ENCODE results near the gene CTXND1. TPM values are rescaled to one million over a fixed set of nuclear protein-coding genes. Genes with fewer than 3 reads are reported as not detected.

Gene CTXND1
- total RNA-seq, 4 donors from 2014 or later = 0.07 to 0.09 TPM; not detected in 2

DNA sequence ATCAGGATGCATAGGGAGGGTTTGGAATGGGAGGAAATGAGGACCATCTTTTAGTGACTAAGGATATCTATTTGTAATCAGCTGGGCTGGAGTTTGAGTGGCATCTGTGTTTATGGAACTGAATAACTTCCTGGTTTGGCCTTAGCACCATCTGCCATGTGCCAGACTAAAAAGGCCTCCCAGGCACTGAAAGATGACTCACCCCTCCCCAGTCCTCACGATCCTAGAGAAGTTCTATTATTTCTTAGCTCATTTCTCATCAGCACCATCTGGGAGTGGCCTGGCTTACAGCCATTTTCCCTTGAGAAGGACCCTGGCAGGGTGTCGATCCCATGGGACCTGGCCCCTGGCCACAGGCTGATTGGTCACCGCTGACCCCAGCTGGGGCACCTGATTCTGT lies 23.9 kb upstream of the CTXND1 start:
- intact Hi-C loops (cut with DNase I; ENCODE audit: low total_unique reads) = no loop called here
- no peak for DNase-seq
- H3K4me3 ChIP-seq = no peak overlapping the region
- no peaks in the 10 kb centered on the region for H3K9me3 ChIP-seq
- H3K4me1 ChIP-seq = no peaks in the 10 kb centered on the region
- H3K36me3 ChIP-seq = no peaks in the 10 kb centered on the region
- H3K27ac ChIP-seq = no peak overlapping the region
- TF ChIP-seq, protein P1, sequence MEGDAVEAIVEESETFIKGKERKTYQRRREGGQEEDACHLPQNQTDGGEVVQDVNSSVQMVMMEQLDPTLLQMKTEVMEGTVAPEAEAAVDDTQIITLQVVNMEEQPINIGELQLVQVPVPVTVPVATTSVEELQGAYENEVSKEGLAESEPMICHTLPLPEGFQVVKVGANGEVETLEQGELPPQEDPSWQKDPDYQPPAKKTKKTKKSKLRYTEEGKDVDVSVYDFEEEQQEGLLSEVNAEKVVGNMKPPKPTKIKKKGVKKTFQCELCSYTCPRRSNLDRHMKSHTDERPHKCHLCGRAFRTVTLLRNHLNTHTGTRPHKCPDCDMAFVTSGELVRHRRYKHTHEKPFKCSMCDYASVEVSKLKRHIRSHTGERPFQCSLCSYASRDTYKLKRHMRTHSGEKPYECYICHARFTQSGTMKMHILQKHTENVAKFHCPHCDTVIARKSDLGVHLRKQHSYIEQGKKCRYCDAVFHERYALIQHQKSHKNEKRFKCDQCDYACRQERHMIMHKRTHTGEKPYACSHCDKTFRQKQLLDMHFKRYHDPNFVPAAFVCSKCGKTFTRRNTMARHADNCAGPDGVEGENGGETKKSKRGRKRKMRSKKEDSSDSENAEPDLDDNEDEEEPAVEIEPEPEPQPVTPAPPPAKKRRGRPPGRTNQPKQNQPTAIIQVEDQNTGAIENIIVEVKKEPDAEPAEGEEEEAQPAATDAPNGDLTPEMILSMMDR (IDR thresholded peaks at IDR 0.05) = no peak
- TF ChIP-seq POLR2A (IDR thresholded peaks at IDR 0.05) = no peak
- H3K27me3 ChIP-seq = no peaks in the 10 kb centered on the region

DNA sequence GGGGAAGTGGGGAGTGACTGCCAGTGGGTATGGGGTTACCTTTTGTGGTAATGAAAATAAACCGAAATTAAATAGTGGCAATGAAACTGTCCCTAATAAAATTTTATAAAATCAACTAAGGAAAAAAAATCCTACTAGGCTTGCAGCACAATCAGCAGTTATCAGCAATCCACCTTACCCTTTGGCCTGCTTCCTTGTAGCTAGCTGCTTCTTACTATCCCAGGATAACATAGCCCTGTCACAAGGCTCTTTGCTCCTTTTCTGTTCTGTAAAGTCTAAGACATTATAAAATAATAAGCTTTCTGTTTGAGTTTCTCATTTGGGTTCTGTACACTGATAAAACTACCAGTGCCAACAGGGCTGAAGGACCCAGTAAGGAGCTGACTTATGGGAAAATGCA lies 23.0 kb upstream of the CTXND1 start:
- H3K4me3 ChIP-seq = no peak overlapping the region
- TF ChIP-seq, protein P1 (IDR thresholded peaks at IDR 0.05) = no peak
- H3K27ac ChIP-seq = no peak overlapping the region
- no peak for DNase-seq
- H3K36me3 ChIP-seq = no peaks in the 10 kb centered on the region
- no peaks in the 10 kb centered on the region for H3K27me3 ChIP-seq
- H3K9me3 ChIP-seq = no peaks in the 10 kb centered on the region
- no peaks in the 10 kb centered on the region for H3K4me1 ChIP-seq
- intact Hi-C loops (cut with DNase I; ENCODE audit: low total_unique reads) = no loop called here

DNA sequence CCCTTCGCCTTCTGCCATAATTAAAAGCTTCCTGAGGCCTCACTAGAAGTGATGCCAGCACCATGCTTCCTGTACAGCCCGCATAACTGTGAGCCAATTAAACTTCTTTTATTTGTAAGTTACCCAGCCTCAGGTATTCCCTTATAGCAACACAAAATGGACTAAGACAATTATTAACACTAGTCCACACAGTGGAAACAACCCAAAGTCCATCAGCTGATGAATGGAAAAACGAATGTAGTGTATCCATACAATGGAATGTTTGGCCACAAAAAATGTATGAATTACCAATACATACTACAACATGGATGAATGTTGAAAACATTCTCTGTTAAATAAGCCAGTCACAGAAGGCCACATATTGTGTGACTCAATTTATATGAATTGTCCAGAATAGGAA lies 22.5 kb upstream of the CTXND1 start:
- intact Hi-C loops (cut with DNase I; ENCODE audit: low total_unique reads) = no loop called here
- Histone ChIP-seq H3K4me1 (no peaks in the 10 kb centered on the region), H3K27me3 (no peaks in the 10 kb centered on the region), H3K4me3 (no peak overlapping the region), H3K36me3 (no peaks in the 10 kb centered on the region), H3K9me3 (no peaks in the 10 kb centered on the region), H3K27ac (no peak overlapping the region)
- no peak for DNase-seq
- TF ChIP-seq, protein P1 (IDR thresholded peaks at IDR 0.05) = no peak
- TF ChIP-seq POLR2A (IDR thresholded peaks at IDR 0.05) = no peak

DNA sequence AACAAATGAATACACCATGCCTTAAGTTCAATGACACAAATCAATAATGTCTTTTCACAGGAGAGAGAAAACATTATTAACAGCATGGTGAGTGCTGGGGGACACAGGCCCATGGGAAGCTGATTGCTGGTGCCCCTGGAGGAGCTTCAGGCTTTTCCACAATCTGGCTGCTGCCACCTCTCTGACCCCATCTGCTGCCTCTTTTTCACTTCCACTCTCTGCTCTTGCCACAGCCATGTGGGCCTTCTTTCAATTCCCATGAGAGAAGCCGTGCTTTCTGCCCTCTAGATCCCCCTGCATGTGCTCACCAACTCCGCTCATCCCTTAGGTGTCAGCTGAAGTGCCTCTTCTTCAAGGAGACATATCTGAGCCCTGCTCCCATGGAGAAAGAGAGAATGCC lies 21.0 kb upstream of the CTXND1 start:
- Histone ChIP-seq H3K4me3 (no peak overlapping the region), H3K4me1 (no peaks in the 10 kb centered on the region), H3K9me3 (no peaks in the 10 kb centered on the region), H3K27ac (no peak overlapping the region), H3K27me3 (no peaks in the 10 kb centered on the region), H3K36me3 (no peaks in the 10 kb centered on the region)
- no peak for DNase-seq
- TF ChIP-seq, protein P1 (IDR thresholded peaks at IDR 0.05) = no peak
- TF ChIP-seq POLR2A (IDR thresholded peaks at IDR 0.05) = no peak
- intact Hi-C loops (cut with DNase I; ENCODE audit: low total_unique reads) = no loop called here

DNA sequence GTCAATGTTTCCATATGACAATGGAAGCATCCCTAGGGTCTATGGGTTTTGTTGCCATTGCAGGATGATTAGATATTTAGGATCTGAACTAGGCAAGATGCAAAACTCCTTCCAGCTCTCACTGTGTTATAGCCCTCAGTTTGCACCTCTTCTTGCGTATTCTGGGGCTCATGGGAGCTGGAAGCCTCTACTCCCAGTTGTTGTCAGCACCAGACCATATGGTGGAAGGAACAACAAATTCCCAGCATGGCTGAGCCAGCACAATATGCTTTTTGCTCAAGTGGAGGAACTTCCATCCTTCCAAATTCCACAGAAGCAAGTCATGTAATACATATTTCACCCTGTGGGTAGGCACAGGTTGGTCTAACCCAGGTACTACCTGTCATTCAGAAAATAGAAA lies 18.5 kb upstream of the CTXND1 start:
- Histone ChIP-seq H3K4me3 (no peak overlapping the region), H3K9me3 (no peaks in the 10 kb centered on the region), H3K27ac (no peak overlapping the region), H3K27me3 (no peaks in the 10 kb centered on the region), H3K36me3 (no peaks in the 10 kb centered on the region), H3K4me1 (no peaks in the 10 kb centered on the region)
- TF ChIP-seq POLR2A (IDR thresholded peaks at IDR 0.05) = no peak
- TF ChIP-seq, protein P1 (IDR thresholded peaks at IDR 0.05) = no peak
- DNase-seq = no peak
- intact Hi-C loops (cut with DNase I; ENCODE audit: low total_unique reads) = no loop called here

All from uterus (tissue), 4 donors.